GM20000 (cell line): ENCODE measurements around the gene VIPR2.

Source experiments
- DNase-seq: peaks from one replicate; pipeline ENCODE4 v3.0.0; 2012; ENCODE audit warnings: low spot score
- CTCF ChIP-seq: IDR thresholded peaks from 2 replicates; pipeline ENCODE4 v1.5.1; 2012; ENCODE audit warnings: mild to moderate bottlenecking, control low read depth; ENCODE audit errors: extremely low read depth, missing control alignments

VIPR2 gene

GRCh38 chr7:159156436-159157245, 12.0 kb upstream of the VIPR2 start:
- DNase-seq = no peak
- TF ChIP-seq CTCF = no peak

GRCh38 chr7:159155410-159155809, 10.7 kb upstream of the VIPR2 start:
- TF ChIP-seq CTCF = no peak
- DNase-seq = no peak

GRCh38 chr7:159154243-159154642, 9.6 kb upstream of the VIPR2 start:
- DNase-seq = no peak
- no peak for TF ChIP-seq CTCF

- TF ChIP-seq CTCF = no peak
- no peak for DNase-seq
Measured at GRCh38 chr7:159153511-159153910, 8.8 kb upstream of the VIPR2 start.

- DNase-seq = no peak
Measured at GRCh38 chr7:159152816-159153215, 8.1 kb upstream of the VIPR2 start.

GRCh38 chr7:159151231-159151630, 6.6 kb upstream of the VIPR2 start:
- no peak for DNase-seq
- TF ChIP-seq CTCF = no peak

More at GRCh38 chr7:159152816-159153215, 8.1 kb upstream of the VIPR2 start:
- no peak for TF ChIP-seq CTCF

GRCh38 chr7:159149488-159149887, 4.8 kb upstream of the VIPR2 start:
- no peak for TF ChIP-seq CTCF
- no peak for DNase-seq
